CD4-positive, alpha-beta T cell (primary cell): ENCODE results near the gene NXNL2. TPM values are rescaled to one million over a fixed set of nuclear protein-coding genes. Genes with fewer than 3 reads are reported as not detected.

Experiments
- ATAC-seq: fragments of 200-7000 bp; cut with Tn5 transposase; one replicate; pipeline ENCODE4 v1.10.0; 2022; ENCODE audit warnings: mild to moderate bottlenecking; ENCODE audit not compliant: poor library complexity
- CTCF ChIA-PET: fragments of 350-600 bp; sonication (Branson Sonifier 250); formaldehyde crosslinking; loops from one replicate; lab custom pipeline; 2021; ENCODE audit warnings: antibody characterized with exemption, inconsistent platforms; lab: Charles Lee
- POLR2A ChIA-PET: fragments of 350-600 bp; sonication (Branson Sonifier 250); formaldehyde crosslinking; loops from one replicate; lab custom pipeline; 2021; ENCODE audit warnings: antibody characterized with exemption, inconsistent platforms; lab: Charles Lee
- DNase-seq, 14 experiments: peaks; one replicate each; pipeline ENCODE4 v3.0.0-alpha.2; 2013 to 2020; ENCODE audit warnings: mixed read lengths in 2 of 14
- H3K27ac ChIP-seq, 2 donors: one replicate each; pipeline versions ENCODE4 v1.5.1 to v1.7.0; 2013; ENCODE audit warnings: low read length in 2 of 2, low read depth in 1 of 2, mild to moderate bottlenecking in 1 of 2
- H3K27me3 ChIP-seq, 2 experiments: 1 replicate in 1 of 2; 2 replicates in 1 of 2; pipeline versions ENCODE4 v1.6.1 to v1.7.0; 2013; ENCODE audit warnings: low read length in 2 of 2, control low read depth in 1 of 2, mild to moderate bottlenecking in 1 of 2, moderate library complexity in 1 of 2; ENCODE audit not compliant: insufficient read depth in 2 of 2, control insufficient read depth in 1 of 2
- H3K36me3 ChIP-seq: one replicate; pipeline ENCODE4 v1.6.1; 2013; ENCODE audit warnings: low read length, control low read depth; ENCODE audit not compliant: insufficient read depth
- H3K4me1 ChIP-seq: one replicate; pipeline ENCODE4 v1.6.1; 2013; ENCODE audit warnings: low read length, control low read depth; ENCODE audit not compliant: insufficient read depth
- H3K4me3 ChIP-seq: one replicate; pipeline ENCODE4 v1.5.1; 2013; ENCODE audit warnings: mild to moderate bottlenecking, low read length, moderate library complexity
- H3K9me3 ChIP-seq, 2 experiments: 1 replicate in 1 of 2; 2 replicates in 1 of 2; pipeline versions ENCODE4 v1.6.1 to v1.7.0; 2013; ENCODE audit warnings: low read length in 2 of 2, mild to moderate bottlenecking in 2 of 2, control low read depth in 1 of 2, moderate library complexity in 1 of 2; ENCODE audit not compliant: control insufficient read depth in 1 of 2, insufficient read depth in 1 of 2
- H3K27ac Mint-ChIP-seq: one replicate; pipeline ENCODE4 v1.8.0; 2020; ENCODE audit warnings: mixed read lengths
- H3K27me3 Mint-ChIP-seq: one replicate; pipeline ENCODE4 v1.8.0; 2021; ENCODE audit warnings: mixed read lengths
- H3K36me3 Mint-ChIP-seq: one replicate; pipeline ENCODE4 v1.8.0; 2021; ENCODE audit warnings: low read depth, mixed read lengths
- H3K4me1 Mint-ChIP-seq: one replicate; pipeline ENCODE4 v1.8.0; 2021; ENCODE audit warnings: low read depth, mixed read lengths
- H3K4me3 Mint-ChIP-seq: one replicate; pipeline ENCODE4 v1.8.0; 2020; ENCODE audit warnings: mild to moderate bottlenecking, mixed read lengths
- H3K9me3 Mint-ChIP-seq: one replicate; pipeline ENCODE4 v1.8.0; 2020; ENCODE audit warnings: mixed read lengths
- CTCF ChIP-seq: fragments of 200-600 bp; IDR thresholded peaks from one replicate; pipeline ENCODE4 v1.8.0; 2022; ENCODE audit warnings: antibody characterized with exemption, mild to moderate bottlenecking
- intact Hi-C, 2 experiments: fragments of 100-400 bp; cut with DNase I in 1 of 2; cut with micrococcal nuclease in 1 of 2; formaldehyde crosslinking; loops; one replicate each; pipeline versions ENCODE4 v1.15.1 to v1.9.0; 2023 to 2025; cut with DNase I, micrococcal nuclease
- total RNA-seq, 174 experiments: library from RNA in 2 of 174; stranded (reverse) in 2 of 174; gene quantifications; one replicate each; pipeline ENCODE4 v1.2.3 and lab custom pipeline; 2021 to 2026

The NXNL2 gene
- total RNA-seq, 2 experiments from 2014 or later: not detected

- no peak overlapping the region for H3K4me3 Mint-ChIP-seq
These were observed 24.7 kb downstream of the NXNL2 start for GRCh38 chr9:88559661-88560060.

GRCh38 chr9:88567870-88568269 lies 32.9 kb downstream of the NXNL2 start:
- Histone ChIP-seq H3K27ac (no peak overlapping the region), H3K4me1 (no peaks in the 10 kb centered on the region), H3K36me3 (no peaks in the 10 kb centered on the region), H3K9me3 (no peaks in the 10 kb centered on the region), H3K27me3 (no peaks in the 10 kb centered on the region), H3K4me3 (no peak overlapping the region)
- Mint-ChIP-seq H3K36me3 (no peaks in the 10 kb centered on the region), H3K9me3 (no peaks in the 10 kb centered on the region), H3K4me1 (no peaks in the 10 kb centered on the region), H3K27ac (no peak overlapping the region), H3K27me3 (peaks cover 6% of the 10 kb centered on the region), H3K4me3 (no peak overlapping the region)
- ATAC-seq (no peak), DNase-seq (no peak)
- CTCF ChIA-PET: no interaction called here
- POLR2A ChIA-PET: no interaction called here
- intact Hi-C loops: no loop called here
- TF ChIP-seq CTCF: no peak

More at GRCh38 chr9:88559661-88560060, 24.7 kb downstream of the NXNL2 start:
- no peak overlapping the region for H3K27ac Mint-ChIP-seq
- intact Hi-C loops: no loop called here
- no peak overlapping the region for H3K27ac ChIP-seq
- H3K9me3 Mint-ChIP-seq: no peaks in the 10 kb centered on the region
- no peaks in the 10 kb centered on the region for H3K36me3 Mint-ChIP-seq
- H3K27me3 ChIP-seq: peaks cover 0 to 2% of the 10 kb centered on the region in 2 experiments
- H3K36me3 ChIP-seq: no peaks in the 10 kb centered on the region
- peaks cover 0 to 6% of the 10 kb centered on the region in 2 experiments for H3K9me3 ChIP-seq
- H3K4me3 ChIP-seq: no peak overlapping the region
- peaks cover 4% of the 10 kb centered on the region for H3K27me3 Mint-ChIP-seq
- POLR2A ChIA-PET: no interaction called here
- DNase-seq (no peak), ATAC-seq (no peak)
- H3K4me1 ChIP-seq: no peaks in the 10 kb centered on the region
- H3K4me1 Mint-ChIP-seq: no peaks in the 10 kb centered on the region
- TF ChIP-seq CTCF: no peak
- CTCF ChIA-PET: no interaction called here

DNA sequence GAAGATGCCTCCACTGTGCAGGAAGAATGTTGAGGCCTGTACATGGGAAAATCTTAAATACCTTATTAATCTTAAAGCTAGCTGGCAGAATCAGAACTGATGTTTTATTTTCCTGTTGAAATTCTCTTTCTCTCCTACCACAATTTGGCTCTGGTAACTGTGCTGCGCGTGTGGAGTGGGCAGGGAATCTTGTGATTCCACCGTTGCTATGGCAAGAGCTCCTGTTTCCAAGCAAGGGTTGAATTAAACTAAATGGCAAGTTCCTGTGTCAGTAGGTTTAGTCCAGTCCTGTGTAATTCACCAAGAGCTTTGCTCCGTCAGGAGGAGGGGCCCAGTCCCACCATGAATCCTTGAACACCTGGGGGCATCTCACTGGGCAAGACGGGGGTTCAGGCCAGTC lies 36.4 kb downstream of the NXNL2 start:
- TF ChIP-seq CTCF: no peak
- H3K36me3 ChIP-seq: no peaks in the 10 kb centered on the region

More for the DNA sequence above, 36.4 kb downstream of the NXNL2 start:
- peaks cover 19% of the 10 kb centered on the region for H3K27me3 Mint-ChIP-seq
- Histone ChIP-seq H3K9me3 (no peaks in the 10 kb centered on the region), H3K27ac (no peak overlapping the region), H3K4me3 (no peak overlapping the region), H3K27me3 (no peaks in the 10 kb centered on the region), H3K4me1 (no peaks in the 10 kb centered on the region)
- no peaks in the 10 kb centered on the region for H3K36me3 Mint-ChIP-seq
- no peak for ATAC-seq
- intact Hi-C loops: no loop called here
- no peaks in the 10 kb centered on the region for H3K9me3 Mint-ChIP-seq
- no peak overlapping the region for H3K27ac Mint-ChIP-seq
- CTCF ChIA-PET: no interaction called here
- DNase-seq: no peak
- H3K4me3 Mint-ChIP-seq: no peak overlapping the region
- POLR2A ChIA-PET: no interaction called here
- no peaks in the 10 kb centered on the region for H3K4me1 Mint-ChIP-seq
